HFFc6 (cell line): Measurements from ENCODE around the gene CTRB2. TPM values are rescaled to one million over a fixed set of nuclear protein-coding genes. Genes with fewer than 3 reads are reported as not detected.

Experiments
- DNase-seq: peaks from one replicate; pipeline ENCODE4 v3.0.0-alpha.2; 2018
- H3K27ac Mint-ChIP-seq: 2 replicates; pipeline ENCODE4 v1.8.0; 2020; ENCODE audit warnings: mild to moderate bottlenecking, mixed read lengths
- H3K27me3 Mint-ChIP-seq: 2 replicates; pipeline ENCODE4 v1.8.0; 2021; ENCODE audit warnings: mild to moderate bottlenecking, moderate library complexity, mixed read lengths; ENCODE audit not compliant: insufficient read depth
- H3K36me3 Mint-ChIP-seq: 2 replicates; pipeline ENCODE4 v1.8.0; 2021; ENCODE audit warnings: low read depth, mixed read lengths
- H3K4me1 Mint-ChIP-seq: 2 replicates; pipeline ENCODE4 v1.8.0; 2020; ENCODE audit warnings: low read depth, mixed read lengths
- H3K4me3 Mint-ChIP-seq: 2 replicates; pipeline ENCODE4 v1.8.0; 2020; ENCODE audit warnings: mild to moderate bottlenecking, moderate library complexity, mixed read lengths
- H3K9me3 Mint-ChIP-seq: 2 replicates; pipeline ENCODE4 v1.8.0; 2020; ENCODE audit warnings: mild to moderate bottlenecking, mixed read lengths
- CTCF ChIP-seq: fragments of 200-600 bp; sonication (generic); IDR thresholded peaks from 2 replicates; pipeline ENCODE4 v1.5.0; 2021; ENCODE audit warnings: antibody characterized with exemption, mild to moderate bottlenecking
- total RNA-seq, 6 experiments: library from RNA; stranded (reverse); fragmentation: NEBNext Ultra II Directional; extraction: Animal tissue kit (Norgen Biotek cat#: 25700); gene quantifications; 2 replicates in 1 of 6; 3 replicates in 5 of 6; pipeline ENCODE4 v1.2.3, GENCODE V29; 2021

The CTRB2 gene
- total RNA-seq, 6 experiments from 2014 or later, result not detected

- peaks cover 28% of the 10 kb centered on the region for H3K27me3 Mint-ChIP-seq
- peaks cover 5% of the 10 kb centered on the region for H3K9me3 Mint-ChIP-seq
- no peak for TF ChIP-seq CTCF
- H3K36me3 Mint-ChIP-seq, result peaks cover 21% of the 10 kb centered on the region
- H3K27ac Mint-ChIP-seq, result peak overlapping the region; percentile 60
- no peak for DNase-seq
- H3K4me1 Mint-ChIP-seq, result peaks cover 24% of the 10 kb centered on the region
- peak overlapping the region; percentile 46 for H3K4me3 Mint-ChIP-seq
These were observed 23.6 kb upstream of the CTRB2 start for GRCh38 chr16:75230471-75231110.

GRCh38 chr16:75229172-75230031, 22.4 kb upstream of the CTRB2 start:
- Mint-ChIP-seq H3K27me3 (peaks cover 38% of the 10 kb centered on the region), H3K4me3 (no peak overlapping the region), H3K27ac (no peak overlapping the region), H3K36me3 (peaks cover 21% of the 10 kb centered on the region), H3K4me1 (peaks cover 24% of the 10 kb centered on the region), H3K9me3 (peaks cover 11% of the 10 kb centered on the region)
- no peak for DNase-seq
- no peak for TF ChIP-seq CTCF

- Mint-ChIP-seq H3K4me1 (peaks cover 17% of the 10 kb centered on the region), H3K9me3 (peaks cover 10% of the 10 kb centered on the region; the same call in 1 of the 2 replicates), H3K36me3 (peaks cover 21% of the 10 kb centered on the region), H3K27ac (peak overlapping the region; percentile 14; the same call in 1 of the 2 replicates), H3K27me3 (peaks cover 37% of the 10 kb centered on the region), H3K4me3 (no peak overlapping the region; the same call in 1 of the 2 replicates)
- TF ChIP-seq CTCF, result no peak
- no peak for DNase-seq
These were observed 21.4 kb upstream of the CTRB2 start for GRCh38 chr16:75228143-75228976.

GRCh38 chr16:75227361-75228142, 20.6 kb upstream of the CTRB2 start:
- Mint-ChIP-seq H3K27me3 (peaks cover 37% of the 10 kb centered on the region), H3K4me1 (peaks cover 17% of the 10 kb centered on the region), H3K36me3 (peaks cover 15% of the 10 kb centered on the region), H3K9me3 (peaks cover 10% of the 10 kb centered on the region; the same call in 1 of the 2 replicates), H3K27ac (peak overlapping the region; percentile 14), H3K4me3 (peak overlapping the region; percentile 13; the same call in 1 of the 2 replicates)
- DNase-seq, result no peak
- TF ChIP-seq CTCF, result no peak
